NCI-H1436 treated with DMSO at 0.1 percent for 48 hours (cell line): ENCODE measurements around the gene ALLC.
"Not testable (repeated sequence)": the region's sequence is repeated elsewhere in the genome, so short reads cannot be mapped to it uniquely, and the experiment has no call there.

Source experiments
- DNase-seq: peaks from one replicate; lab custom pipeline; 2025; lab: John Stamatoyannopoulos, UW

The ALLC gene

DNA sequence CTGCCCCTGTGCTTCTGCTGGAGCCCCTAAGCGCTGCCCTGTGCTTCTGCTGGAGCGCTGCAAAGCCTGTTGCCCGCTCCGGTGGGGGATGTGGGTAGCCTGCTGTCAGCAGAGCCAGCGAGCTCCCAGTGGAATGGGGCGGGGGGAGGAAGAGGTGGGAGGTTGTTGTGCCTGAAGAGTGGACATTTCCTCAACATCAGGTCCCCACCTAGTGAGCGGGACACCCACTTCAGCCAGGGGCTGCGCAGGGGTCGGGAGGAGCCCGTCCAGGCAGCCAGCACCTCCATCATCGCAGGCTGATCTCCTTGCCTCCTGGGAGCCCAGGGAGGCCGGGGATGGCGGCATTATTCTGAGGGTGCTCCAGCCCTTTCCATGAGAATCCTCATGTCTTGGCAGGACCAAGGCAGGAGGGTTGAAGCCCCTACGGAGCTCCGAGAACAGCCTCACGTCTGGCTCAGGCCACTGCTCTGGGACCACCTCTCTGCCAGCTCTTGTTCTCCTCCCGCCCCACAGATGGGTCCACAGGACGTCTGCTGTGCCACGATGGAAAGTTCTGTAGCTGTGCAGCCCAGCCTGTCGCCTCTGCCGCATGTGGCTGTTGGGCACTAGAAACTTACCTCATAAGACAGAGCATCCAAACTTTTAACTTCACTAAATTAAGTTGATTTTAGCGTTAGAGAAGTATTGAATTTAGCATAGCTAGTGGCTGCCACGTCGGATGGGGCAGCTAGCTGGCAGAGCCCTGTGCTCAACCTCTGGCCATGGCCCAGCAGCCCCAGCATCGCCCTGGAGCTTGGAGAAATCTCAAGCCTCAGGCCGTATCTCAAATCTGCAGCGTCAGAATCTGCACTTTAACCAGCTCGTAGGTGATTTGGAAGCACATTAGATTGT lies 1.9 kb upstream of the ALLC start:
- DNase-seq = no peak

DNA sequence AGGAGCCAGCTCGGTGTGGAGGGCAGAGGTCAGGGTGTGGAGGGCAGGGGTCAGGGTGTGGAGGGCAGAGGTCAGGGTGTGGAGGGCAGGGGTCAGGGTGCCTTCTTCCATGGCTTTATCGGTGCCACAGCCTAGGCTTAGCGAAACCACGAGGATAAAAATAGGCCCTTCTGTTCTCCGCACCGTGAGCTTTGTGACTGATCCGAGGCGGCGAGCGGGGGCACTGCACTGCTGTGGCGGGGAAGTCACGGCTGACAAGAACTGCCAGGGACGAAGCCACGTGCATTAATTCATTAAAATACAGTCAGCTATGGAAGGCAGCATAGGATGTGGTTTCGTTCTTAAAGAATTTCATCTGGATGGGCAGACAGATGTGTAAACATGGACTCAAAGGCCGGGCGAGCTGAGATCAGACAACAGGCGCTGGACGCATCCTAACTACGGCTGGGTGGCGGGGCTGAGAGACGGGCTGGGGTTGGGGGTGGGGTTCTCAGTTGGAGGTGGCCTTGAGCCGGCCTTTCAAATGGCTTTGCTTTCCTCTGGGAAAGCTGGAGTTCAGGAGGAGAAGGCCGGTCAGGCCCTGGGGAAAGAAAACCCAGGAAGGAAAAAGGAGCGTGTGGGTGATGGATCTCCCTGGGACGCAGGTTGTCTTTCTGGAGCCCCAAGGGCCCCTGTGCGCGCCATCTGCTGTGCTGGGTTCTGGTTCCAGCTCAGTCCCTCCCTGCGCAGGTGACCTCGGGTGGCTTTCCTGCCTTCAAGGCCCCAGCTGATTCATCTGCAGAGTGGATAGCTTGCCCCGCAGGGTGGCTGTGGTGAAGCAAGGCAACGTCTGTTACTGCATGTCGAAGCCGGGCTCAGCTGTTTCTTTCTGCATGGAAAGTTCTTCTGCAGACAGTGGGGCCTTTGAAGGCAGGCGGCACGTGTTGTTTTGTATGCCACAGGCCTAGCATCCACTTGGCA lies 958 bp upstream of the ALLC start:
- no peak for DNase-seq

DNA sequence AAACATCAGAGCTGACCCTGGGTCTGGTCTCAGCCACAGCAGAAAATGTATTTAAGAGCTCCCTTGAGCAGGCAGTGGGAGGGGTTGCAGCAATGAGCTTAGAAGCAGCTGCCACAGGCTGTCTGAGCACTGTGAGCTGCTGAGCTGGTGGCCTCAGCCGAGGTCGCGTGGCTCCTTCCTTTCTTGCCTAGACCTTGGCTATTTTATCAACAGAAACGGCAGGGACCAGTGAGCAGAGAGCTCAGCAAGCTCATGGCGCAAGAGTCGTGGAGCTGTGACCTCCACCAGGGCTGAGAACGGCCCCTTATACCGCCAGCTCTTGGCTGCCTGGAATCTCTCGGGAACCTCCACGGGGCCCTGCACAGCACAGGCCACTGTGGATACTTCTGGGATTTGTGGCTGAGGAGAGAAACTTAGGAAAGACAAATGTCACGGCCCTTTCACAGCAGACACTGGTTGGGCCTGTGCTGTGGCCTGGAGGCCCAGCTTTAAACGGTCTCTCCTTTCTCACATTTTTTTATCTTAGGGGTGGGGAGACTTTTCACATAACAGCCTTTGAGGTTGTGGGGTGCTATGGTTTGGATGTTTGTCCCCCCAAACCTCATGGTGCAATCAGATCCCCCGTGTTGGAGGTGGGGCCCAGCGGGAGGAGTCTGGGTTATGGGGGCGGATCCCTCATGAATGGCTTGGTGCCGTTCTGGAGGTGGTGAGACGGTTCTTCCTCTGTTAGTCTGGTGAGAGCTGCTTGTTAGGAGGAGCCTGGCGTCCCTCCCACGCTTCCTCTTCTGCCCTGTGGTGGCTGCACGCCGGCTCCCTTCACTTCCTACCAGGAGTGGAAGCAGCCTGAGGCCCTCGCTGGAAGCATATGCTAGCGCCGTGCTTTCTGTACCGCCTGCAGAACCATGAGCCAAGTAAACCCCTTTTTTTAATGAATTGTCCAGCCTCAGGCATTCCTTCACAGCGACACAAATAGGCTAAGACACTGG lies 1.7 kb downstream of the ALLC start:
- DNase-seq = peak; percentile 39

DNA sequence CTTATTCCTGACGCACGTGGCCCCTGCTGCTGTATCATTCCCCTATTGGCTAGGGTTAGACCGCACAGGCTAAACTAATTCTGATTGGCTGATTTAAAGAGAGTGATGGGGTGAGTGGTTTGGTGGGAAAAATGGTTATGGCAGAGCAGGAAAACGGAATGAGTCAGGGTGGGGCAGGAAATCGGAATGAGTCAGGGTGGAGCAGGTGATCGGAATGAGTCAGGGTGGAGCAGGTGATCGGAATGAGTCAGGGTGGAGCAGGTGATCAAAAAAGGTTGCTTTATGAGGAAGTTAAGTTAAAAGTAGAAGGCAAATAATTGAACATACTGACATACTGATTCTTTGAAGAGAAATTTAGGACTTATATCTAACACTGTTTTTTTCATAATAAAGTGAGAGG lies 2.6 kb downstream of the ALLC start:
- not testable (repeated sequence) for DNase-seq

DNA sequence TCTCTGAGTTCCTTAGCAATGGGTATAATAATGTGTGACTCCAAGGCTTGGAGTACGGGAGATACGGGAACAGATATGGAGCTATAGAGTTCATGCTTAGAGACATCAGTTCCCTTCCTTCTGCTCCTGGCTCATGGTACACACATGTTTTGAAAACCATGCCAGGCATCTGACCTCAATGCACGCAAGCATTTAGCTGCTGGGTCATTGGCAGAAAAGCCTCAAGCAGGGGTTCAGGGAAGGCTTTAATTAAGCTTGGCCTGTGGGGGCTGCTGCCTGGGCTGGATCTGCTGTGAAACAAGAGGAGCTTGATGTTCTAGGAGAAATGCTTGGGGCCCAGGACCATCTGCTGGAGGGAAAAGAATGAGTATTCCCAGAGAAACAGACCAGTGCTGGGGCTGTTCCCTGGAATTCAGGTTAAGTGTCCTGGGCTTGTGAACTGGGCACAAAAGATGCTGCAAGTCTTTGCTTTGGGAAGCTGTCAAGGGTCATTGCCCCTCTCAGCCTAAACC lies 3.2 kb downstream of the ALLC start:
- no peak for DNase-seq

DNA sequence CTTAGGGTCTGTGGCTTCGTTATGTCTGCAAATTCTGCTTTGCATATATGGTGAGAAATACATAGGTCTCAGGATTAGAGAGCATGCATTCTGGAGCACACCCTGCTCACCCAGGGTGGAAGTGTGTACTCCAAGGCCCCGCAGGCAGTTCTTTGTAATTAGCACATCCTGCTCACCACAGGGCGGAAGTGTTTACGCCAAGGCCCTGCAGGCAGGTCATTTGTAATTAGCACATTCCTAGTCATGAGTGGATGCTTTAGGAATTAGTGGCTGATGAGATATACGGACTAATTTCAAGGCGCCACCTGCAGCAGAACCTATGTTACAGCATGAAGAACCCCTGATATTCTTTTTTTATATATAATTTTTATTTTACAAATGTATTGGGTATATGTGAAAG lies 4.2 kb downstream of the ALLC start:
- DNase-seq = no peak

DNA sequence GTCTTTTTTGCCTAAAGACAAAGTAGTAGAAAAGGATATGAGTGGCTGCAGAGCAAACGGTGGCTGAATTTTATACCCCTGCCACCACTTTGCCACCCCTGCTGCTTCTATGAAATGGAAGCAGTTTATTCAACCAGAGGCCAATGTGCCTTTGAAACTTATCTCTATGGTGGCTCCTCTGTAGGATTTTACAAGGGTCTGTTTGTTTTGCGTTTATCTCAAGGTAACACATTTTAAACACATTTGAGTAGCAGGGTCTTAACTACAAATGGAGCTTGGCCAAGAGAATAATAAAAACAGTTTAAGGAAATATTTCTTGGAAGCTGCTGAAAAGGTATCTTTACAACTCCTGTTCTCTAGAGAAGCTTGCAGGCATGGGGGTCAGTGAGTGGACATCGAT lies 6.1 kb downstream of the ALLC start:
- no peak for DNase-seq

DNA sequence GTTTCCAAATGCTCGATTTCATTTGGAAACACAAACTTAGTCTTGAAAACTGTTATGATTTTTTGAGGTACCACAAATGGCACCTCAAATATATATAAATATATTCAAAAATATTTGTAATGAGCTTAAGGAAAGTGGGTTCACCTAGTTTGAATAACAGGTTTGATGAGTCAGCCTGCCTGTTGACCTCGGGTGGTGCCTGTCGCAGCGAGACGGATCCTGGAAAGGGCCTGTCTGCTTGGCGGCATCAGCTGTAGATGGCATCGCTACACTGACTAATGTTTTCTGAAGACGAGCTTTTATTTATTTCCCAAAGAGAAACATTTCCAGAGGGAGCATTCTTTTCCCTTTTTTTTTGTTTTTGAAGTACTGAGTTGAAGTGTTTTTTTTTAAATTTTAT lies 6.9 kb downstream of the ALLC start:
- no peak for DNase-seq

DNA sequence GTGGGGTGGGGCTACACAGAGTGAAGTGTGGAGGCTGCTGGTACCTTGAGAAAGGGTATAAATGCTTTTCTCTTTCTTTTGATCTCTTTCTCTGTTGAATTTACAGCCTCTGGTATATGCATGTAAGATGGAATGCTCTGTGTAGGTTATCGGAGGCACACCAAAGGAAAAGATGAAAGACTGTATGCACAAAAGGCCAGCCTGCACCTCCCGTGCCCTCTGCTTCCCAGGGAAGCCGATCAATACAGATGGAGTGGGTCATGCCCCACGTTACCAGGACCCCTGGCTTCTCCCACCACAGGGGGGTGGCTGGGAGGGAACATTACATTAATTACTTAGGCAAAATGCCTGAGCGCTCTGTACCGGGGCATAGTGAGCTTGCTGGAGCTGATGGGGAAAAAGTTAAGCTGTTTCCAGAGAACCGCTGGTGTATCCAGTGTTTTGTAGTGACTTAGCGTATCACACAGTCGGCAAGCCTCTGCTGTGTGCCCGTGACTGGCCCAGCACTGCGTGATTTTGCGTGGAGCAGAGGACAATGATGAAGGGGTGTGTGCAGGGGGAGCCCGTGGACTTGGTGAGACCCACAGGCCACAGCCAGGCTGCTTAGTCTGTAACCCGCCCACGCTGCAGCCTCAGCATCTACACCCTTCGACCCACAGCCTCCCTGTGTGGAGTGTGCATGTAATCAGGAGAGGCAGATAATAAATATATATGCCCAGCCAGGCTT lies 8.0 kb downstream of the ALLC start:
- DNase-seq = no peak

DNA sequence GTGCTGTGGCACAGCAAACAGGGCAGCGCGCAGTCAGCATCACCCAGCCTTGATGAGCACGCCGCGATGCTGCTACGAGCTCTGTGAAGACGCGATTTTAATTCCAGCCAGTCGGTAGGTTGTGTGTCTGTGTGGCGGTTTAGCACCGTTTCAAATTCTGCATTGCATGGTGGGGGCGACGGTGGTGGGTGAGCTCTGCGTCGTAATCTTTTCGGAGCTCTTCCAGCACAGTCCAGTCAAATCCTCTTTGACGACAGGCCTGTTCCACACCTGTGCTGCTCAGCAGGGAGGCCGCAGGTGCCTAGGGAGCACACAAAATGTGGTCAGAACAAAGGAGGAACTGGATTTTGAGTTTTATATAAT lies 8.6 kb downstream of the ALLC start:
- no peak for DNase-seq

DNA sequence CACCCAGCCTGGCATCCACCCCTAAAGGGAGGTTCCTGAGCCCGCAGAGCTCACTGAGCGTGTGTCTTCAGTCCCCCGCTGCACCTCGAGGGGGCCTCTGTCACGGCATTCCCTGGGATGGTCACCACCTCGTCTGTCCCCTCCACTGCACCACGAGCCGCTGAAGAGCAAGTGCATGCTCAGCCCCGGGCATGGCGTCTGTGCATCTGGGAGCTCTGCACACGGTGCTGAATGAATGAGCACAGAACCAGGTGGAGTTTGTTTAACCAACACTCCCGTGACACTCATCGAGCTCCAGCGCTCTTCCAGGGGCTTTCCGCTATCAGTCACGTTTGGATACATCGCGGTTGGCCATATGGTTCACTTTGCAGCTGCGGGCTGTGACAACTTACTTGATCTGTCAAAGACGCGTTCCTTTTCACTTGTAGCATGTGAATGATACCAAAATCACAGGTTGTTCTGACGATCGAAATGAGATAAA lies 9.2 kb downstream of the ALLC start:
- DNase-seq = no peak

DNA sequence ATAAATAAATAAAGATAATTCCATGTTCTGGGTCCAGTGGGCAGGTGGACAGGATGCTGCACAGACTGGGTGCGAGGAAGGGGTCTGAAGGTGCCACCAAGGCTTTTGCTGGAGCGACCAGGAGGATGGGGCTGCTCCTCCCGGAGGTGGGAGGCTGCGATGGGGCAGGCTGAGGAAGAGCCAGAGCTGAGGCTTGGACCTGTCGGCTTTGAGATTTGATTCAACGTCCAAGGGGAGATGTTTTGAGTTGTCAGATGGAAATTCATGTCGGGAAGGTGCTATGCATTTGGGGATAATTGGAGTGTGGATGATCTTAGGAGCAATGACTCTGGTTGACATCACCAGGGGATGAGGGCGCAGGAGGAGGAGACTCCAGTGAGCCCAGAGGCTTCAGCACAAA lies 11.7 kb downstream of the ALLC start:
- no peak for DNase-seq

DNA sequence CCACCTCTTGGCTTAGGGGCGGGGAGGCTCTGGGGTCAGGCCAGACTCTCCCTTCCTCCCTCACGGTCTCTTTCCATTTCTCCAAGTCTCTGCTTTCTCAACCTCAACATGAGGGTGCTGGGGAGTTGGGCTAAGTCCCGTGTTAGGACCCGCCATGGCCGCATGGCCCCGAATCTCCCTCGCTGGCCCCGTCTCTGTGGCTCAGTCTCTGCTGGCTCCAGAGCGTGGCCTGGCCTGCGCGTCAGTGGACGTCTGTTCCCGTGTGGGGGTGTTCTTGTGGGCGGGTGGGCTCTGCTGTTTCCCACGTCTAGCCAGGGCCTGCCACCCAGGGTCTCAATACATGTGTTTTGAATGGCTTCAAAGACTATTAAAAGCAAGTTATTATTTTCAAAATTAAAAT lies 12.4 kb downstream of the ALLC start:
- DNase-seq = no peak

DNA sequence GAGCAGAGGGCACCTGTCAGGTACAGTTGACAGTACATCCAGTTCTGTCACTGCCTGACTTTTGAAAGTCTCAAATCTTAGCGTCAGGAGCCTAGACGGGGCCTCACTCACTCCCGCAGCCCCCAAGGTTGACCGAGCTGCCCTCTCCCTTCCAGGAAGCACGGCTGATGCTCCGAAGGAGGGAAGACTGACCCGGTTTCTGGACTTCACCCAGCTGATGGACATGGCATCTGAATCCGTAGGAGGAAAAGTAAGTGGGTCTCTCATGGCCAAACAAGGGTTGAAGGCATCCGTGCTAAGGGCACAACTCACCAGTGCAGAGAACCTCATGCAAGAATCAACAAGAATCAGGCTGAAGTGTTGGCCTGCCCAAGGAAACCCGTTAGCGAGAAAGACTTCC lies 12.9 kb downstream of the ALLC start:
- DNase-seq = no peak

DNA sequence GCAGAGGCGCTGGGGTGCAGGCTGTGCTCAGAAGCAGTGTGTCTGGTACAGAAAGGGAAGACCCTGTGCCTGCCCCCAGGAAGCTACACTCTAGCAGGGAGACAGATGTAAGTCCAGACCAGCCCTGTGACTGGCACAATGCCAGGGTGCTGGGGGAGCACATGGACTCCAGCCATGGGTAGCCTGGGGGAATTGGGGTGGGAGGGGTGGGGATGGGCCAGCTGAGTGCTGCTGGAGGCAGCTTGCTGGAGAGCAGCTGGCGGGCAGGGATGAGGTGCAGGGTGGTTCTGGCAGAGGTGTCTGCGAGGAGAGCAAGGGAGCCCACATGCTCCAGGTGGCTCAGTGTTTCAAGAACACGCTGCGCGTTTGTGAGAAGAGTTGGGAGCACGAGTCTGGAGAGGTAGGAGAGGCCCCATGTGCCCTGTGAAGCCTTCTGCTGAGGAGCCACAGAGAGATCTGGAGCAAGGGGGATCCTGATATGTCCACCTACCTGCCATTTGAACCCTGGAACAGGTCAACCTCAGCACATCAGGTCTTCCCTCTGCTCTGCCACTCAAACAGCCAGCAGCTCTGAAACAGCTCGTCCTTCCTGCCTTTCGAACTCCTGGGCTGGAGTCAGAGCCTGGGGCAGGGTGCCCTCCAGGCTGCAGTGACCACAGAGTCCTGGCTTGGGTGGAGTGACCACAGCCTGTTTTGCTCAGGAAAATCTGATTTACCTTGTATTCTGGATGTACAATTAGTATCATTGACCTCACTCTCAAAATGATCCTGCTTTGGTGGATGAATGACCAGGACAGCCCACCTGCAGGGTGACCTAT lies 15.1 kb downstream of the ALLC start:
- DNase-seq = no peak

DNA sequence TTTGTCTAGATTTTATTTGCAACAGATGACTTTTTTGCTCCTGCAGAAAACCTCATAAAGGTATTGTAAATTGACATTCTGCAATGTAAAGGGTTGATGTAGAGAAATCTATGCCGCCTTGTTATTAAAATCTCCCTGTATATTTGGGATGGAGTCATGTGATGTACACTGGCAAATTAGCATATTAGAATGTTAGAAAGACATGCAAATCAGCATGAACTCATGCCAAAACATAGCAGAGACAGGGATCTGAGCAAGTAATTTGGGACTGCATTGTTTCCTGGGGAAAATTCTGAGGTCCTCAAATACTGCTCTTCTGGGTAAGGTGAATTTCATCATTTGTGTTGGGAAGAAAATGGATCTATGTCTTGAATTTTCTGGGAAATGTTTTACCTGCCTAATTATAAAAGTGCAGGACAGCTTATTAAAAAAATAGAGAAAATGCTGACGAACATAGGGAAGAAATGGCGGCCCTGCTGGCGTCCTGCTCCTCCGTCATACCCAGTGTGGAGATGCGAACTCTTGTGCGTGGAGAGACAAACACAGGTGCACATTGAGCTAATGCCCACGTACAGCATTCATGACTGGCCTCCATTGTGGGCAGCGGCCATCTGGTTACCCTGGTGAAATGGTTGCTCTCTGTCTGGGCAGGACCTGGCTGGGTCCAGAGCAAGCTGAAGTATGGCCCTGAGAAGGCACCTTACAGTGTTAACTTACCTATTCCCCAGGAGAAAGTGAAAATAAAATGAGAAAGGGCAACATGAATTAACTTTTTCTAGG lies 16.3 kb downstream of the ALLC start:
- no peak for DNase-seq

DNA sequence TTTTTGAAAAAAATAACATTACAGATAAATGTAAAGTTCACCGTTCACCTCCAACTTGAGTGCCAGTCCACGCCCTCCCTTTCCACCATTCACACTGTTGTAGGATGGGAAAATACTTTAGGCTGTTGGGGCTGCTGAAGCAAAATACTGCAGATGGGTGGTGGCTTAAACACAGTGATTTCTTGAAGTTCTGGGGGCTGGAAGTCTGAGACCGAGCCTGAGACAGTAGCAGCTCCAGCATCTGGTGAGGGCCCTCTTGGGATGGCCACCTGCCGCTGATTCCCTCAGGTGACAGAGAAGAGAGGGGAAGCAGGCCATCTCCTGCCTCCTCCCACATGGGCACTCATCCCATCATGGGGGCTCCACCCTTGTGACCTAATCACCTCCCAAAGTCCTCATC lies 17.7 kb downstream of the ALLC start:
- no peak for DNase-seq

DNA sequence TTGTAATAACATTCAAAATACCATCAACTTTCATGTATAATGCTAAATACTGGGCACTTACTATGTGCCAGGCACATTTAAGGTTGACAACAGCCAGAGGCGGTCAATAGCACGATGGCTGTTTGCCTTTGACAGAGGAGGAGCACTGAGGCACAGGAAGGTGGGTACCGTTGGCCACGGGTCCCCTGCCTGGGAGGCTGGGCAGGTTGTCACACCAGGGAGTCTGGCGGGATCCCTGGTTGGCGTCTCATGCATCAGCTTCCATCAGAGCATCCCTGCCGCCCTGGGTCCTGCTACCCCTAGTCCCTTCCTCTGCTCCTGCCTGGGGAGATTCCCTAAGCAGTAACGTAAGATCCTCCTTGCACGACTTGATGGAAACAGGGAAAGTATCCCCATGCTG lies 19.4 kb downstream of the ALLC start:
- no peak for DNase-seq

DNA sequence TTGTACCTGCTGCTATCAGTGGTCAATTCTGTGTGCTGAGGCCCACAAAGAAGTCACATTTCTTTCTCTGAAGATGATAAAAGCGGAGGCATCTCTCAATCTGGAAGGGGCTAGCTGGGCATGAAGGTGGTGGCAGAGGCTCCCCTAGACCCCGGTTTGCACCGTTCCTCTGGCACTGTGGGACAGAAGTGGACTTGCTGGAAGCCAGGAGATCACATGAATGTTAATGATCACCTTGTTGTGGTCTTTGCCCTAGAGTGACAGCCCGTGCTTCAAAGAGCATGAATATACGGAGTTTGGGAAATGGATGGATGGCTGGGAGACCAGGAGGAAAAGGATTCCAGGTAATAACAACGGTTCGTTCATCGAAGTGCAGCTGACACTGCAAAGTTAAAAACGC lies 20.2 kb downstream of the ALLC start:
- no peak for DNase-seq
